Fibroblast of lung (primary cell): ENCODE data around the gene SLC39A6.

Experiments
- CTCF ChIP-seq, 2 donors: IDR thresholded peaks in 1 of 2; conservative IDR thresholded peaks in 1 of 2; 1 replicate in 1 of 2; 2 replicates in 1 of 2; pipeline ENCODE4 v1.5.1; 2011 to 2012; ENCODE audit warnings: low read length in 2 of 2, control low read depth in 1 of 2, inconsistent platforms in 1 of 2, low read depth in 1 of 2, mild to moderate bottlenecking in 1 of 2
- EZH2 ChIP-seq: IDR thresholded peaks from 2 replicates; pipeline ENCODE4 v1.5.1; 2012; ENCODE audit warnings: low read length, control low read depth, mild to moderate bottlenecking; ENCODE audit errors: missing control alignments

- no peak for TF ChIP-seq CTCF (conservative IDR thresholded peaks at IDR 0.05 in 1 of 2, IDR thresholded peaks at IDR 0.05 in 1 of 2; ENCODE audit: low read depth in 1 of 2, low read length in 2 of 2)
- TF ChIP-seq EZH2: no peak
These were observed 31.8 kb upstream of the SLC39A6 start for GRCh38 chr18:36160959-36161371.
